IPS DF 6.9 (cell line): ENCODE measurements around the gene HACD2.

Experiments used
- DNase-seq: peaks from one replicate; pipeline ENCODE4 v3.0.0-alpha.2; 2013; ENCODE audit warnings: low read depth, low spot score
- H3K27ac ChIP-seq: one replicate; pipeline ENCODE4 v1.5.1; 2013; ENCODE audit warnings: low read length, control low read depth
- H3K27me3 ChIP-seq: 2 replicates; pipeline ENCODE4 v1.6.1; 2013; ENCODE audit warnings: mild to moderate bottlenecking, low read length; ENCODE audit not compliant: control insufficient read depth, insufficient read depth
- H3K36me3 ChIP-seq: 2 replicates; pipeline ENCODE4 v1.6.1; 2013; ENCODE audit warnings: low read length; ENCODE audit not compliant: control insufficient read depth, insufficient read depth
- H3K4me1 ChIP-seq: 2 replicates; pipeline ENCODE4 v1.6.1; 2013; ENCODE audit warnings: low read length; ENCODE audit not compliant: control insufficient read depth, insufficient read depth
- H3K4me3 ChIP-seq: 2 replicates; pipeline ENCODE4 v1.5.1; 2013; ENCODE audit warnings: mild to moderate bottlenecking, low read length
- H3K9me3 ChIP-seq: 2 replicates; pipeline ENCODE4 v1.6.1; 2013; ENCODE audit warnings: low read length, inconsistent platforms; ENCODE audit not compliant: control insufficient read depth, insufficient read depth
- WGBS: extraction: QIAGEN DNeasy Blood & Tissue Kit; methylation state at CpG from one replicate; pipeline ENCODE4 v1.1.7; 2013; ENCODE audit warnings: mixed read lengths, missing lambda C conversion rate; ENCODE audit not compliant: insufficient read length, insufficient coverage; 5-methylcytosine and 5-hydroxymethylcytosine counted together

The HACD2 gene

DNA sequence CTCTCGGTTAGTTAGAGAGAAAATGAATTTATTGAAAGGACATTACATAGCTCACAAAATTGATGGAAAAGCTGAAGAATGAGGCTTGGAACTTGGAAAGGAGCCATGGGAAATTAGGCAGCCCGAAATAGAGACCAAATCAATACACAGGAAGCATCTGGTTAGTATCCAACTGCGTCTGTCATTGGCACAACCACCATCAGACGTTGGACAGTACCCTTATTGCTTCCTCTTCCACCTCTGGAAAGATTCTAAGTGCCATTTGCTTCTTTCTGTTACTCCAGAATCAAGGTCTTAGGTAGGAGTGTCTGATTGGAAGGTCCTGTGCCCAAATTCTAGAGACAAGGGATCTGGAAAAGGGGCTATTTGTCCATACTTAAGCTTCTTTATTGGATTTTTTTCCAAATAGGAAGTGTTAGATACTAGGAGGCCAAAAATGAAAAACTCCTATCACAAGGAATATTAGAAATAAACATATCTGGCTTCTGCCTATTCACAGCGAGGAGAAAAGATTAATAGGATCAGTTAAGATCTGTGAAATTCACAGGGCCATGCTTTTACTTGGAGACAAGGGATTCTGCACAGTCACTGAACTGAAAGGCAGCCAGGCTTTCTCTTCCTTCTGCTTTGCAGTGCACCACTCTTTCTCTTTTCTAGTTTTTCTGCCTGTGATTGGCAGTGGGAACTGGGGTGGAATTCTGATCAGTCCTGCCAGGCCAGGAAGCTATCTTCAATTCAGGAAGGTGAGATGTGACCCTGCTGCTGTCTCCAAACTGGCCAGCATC is 10.7 kb upstream of the HACD2 start:
- H3K27ac ChIP-seq, result no peak overlapping the region
- no CpG with 5 or more reads among the region's 5 CpGs for WGBS
- DNase-seq, result no peak
- H3K4me1 ChIP-seq, result no peaks in the 10 kb centered on the region
- no peak overlapping the region for H3K4me3 ChIP-seq
- H3K36me3 ChIP-seq, result no peaks in the 10 kb centered on the region
- H3K27me3 ChIP-seq, result no peaks in the 10 kb centered on the region
- peaks cover 1% of the 10 kb centered on the region; the same call in 1 of the 2 replicates for H3K9me3 ChIP-seq

DNA sequence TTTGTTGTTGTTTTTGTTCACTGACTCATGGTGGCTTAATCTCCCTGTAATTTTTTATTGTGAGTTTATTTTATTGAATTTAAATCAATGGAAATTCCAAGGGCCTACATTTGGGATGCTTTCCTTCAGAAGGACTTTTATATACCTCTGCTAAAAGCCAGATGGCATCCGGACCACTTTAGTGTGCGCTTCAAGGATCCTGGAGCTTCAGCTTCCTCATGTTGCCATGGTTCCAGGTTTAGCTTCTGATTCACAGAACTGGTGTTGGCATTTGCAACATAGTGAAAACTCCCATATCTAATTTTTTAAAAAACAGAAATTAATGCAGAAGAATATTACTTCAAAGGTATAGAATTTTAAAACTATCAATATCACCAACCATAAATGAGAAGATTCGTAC is 8.5 kb upstream of the HACD2 start:
- WGBS, result no CpG with 5 or more reads among the region's 3 CpGs
- peaks cover 4% of the 10 kb centered on the region; the same call in 1 of the 2 replicates for H3K9me3 ChIP-seq
- H3K4me1 ChIP-seq, result no peaks in the 10 kb centered on the region
- no peak for DNase-seq
- H3K4me3 ChIP-seq, result no peak overlapping the region
- no peak overlapping the region for H3K27ac ChIP-seq
- no peaks in the 10 kb centered on the region for H3K27me3 ChIP-seq
- no peaks in the 10 kb centered on the region for H3K36me3 ChIP-seq

DNA sequence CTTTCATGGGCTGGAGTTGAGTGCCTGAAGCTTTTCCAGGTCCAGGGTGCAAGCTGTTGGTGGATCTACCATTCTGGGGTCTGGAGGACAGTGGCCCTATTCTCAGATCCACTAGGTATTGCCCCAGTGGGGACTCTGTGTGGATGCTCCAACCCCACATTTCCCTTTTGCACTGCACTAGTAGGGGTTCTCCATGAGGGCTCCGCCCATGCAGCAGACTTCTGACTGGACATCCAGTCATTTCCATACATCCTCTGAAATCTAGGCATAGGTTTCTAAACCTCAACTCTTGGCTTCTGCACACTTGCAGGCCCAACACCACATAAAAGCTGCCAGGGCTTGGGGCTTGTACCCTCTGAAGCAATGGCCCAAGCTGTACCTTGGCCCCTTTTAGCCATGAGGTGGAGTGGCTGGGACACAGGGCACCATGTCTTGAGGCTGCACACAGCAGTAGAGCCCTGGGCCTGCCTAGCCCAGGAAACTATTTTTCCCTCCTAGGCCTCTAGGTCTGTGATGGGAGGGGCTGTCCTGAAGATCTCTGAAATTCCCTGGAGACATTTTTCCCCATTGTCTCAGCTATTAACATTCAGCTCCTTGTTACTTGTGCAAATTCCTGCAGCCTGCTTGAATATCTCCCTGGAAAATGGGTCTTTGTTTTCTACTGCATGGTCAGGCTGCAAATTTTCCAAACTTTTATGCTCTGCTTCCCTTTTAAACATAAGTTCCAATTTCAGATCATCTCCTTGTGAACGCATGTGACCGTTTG is 6.0 kb upstream of the HACD2 start:
- Histone ChIP-seq H3K9me3 (peaks cover 4% of the 10 kb centered on the region; the same call in 1 of the 2 replicates), H3K36me3 (no peaks in the 10 kb centered on the region), H3K4me1 (no peaks in the 10 kb centered on the region), H3K27ac (no peak overlapping the region), H3K4me3 (no peak overlapping the region), H3K27me3 (no peaks in the 10 kb centered on the region)
- no CpG with 5 or more reads among the region's 3 CpGs for WGBS
- no peak for DNase-seq

DNA sequence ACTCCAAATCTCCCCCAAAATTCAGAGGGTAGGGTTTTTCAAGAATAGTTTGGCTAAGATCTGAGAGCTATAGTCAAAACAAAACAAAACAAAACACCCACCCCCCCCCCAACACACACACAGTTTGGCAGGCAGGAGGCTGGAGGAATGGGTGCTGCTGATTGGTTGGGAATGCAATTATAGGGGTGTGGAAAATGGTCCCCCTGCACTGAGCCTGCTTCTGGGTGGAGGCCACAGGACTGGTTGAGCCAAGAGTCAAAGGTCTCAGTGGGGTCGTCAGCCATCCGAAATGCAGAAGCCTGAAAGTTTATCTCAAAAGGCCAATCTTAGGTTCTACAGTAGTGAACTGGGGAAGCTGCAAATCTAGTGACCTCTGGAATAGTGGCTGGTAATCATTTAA is 2.5 kb upstream of the HACD2 start:
- no CpG with 5 or more reads among the region's 2 CpGs for WGBS
- Histone ChIP-seq H3K27me3 (no peaks in the 10 kb centered on the region), H3K4me1 (no peaks in the 10 kb centered on the region), H3K27ac (no peak overlapping the region), H3K36me3 (no peaks in the 10 kb centered on the region), H3K9me3 (peaks cover 4% of the 10 kb centered on the region; the same call in 1 of the 2 replicates), H3K4me3 (no peak overlapping the region)
- no peak for DNase-seq

DNA sequence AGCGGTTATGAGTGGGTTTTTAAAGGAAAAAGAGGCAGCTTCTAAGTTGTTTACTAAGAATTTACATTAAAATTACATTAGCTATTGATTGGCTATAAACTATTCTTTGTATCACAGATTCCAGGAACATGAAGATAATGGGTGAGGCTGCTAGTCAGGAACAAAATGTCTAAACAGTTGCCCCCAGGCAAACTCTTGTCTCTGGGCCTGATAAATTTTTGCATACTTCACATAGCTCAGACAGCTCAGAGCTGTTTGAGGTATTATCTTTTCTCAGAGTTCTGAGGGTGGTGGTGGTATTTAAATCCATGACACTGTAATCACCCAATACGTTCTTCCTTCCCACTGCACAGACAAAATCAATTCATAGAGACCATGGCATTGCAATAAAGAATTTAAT is 2.1 kb upstream of the HACD2 start:
- Histone ChIP-seq H3K27ac (no peak overlapping the region), H3K36me3 (no peaks in the 10 kb centered on the region), H3K27me3 (no peaks in the 10 kb centered on the region), H3K9me3 (peaks cover 4% of the 10 kb centered on the region; the same call in 1 of the 2 replicates), H3K4me3 (no peak overlapping the region), H3K4me1 (no peaks in the 10 kb centered on the region)
- WGBS, result no CpG with 5 or more reads among the region's 2 CpGs
- no peak for DNase-seq

DNA sequence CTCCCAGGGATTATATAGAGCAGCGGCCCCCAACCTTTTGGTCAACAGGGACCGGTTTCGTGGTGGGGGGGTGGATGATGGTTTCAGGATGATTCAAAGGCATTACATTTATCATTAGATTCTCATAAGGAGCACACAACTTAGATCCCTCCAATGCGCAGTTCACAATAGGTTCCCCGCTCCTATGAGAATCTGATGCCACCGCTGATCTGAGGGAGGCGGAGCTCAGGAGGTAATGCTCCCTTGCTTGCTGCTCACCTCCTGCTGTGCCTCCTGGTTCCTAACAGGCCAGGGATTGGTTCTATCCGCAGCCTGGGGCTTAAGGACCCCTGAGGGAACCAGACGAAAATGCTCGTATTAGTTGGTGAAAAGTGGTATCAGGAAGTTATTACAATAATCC is 1.3 kb upstream of the HACD2 start:
- no peak for DNase-seq
- Histone ChIP-seq H3K4me1 (no peaks in the 10 kb centered on the region), H3K27ac (no peak overlapping the region), H3K36me3 (no peaks in the 10 kb centered on the region), H3K4me3 (peak overlapping the region; percentile 71; the same call in 1 of the 2 replicates), H3K9me3 (peaks cover 4% of the 10 kb centered on the region; the same call in 1 of the 2 replicates), H3K27me3 (no peaks in the 10 kb centered on the region)
- no CpG with 5 or more reads among the region's 10 CpGs for WGBS

DNA sequence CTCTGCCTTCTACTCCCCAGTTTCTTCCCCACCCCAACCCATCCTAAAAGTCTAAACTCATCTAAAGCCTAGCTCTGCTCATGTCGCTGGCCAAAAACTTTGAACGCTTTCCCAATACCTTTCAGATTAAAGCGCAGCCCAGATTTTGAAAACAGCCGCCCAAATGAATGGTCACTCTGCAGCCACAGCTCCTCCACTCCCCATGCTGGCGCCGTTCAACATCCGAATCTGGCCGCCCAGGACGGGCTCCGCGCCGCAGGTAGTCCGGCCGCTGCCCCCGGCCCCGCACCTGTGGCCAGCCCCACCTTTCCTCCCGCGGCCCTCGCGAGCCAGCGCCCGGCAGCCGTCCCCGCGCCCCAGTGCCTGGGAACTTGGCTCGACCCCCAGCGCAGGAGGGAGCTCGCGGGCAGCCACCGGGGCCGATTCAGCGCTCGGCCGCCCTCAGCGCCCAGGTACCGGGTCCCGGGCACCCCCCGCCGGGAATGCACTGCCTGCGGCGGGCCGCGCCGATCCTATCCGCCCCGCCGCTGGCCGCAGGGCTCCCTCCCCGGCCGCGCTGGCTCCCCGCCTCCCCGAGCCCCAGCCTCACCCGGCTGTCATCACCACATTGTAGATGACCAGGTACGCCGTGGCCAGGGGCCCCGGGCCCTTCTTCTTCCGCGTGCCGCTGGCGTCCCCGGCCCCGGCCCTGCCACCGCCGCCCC is 417 bp downstream of the HACD2 start:
- no peak for DNase-seq
- no peaks in the 10 kb centered on the region for H3K36me3 ChIP-seq
- no peak overlapping the region for H3K27ac ChIP-seq
- no CpG with 5 or more reads among the region's 65 CpGs for WGBS
- H3K9me3 ChIP-seq, result no peaks in the 10 kb centered on the region
- H3K4me3 ChIP-seq, result peak overlapping the region; percentile 77
- no peaks in the 10 kb centered on the region for H3K27me3 ChIP-seq
- no peaks in the 10 kb centered on the region for H3K4me1 ChIP-seq

DNA sequence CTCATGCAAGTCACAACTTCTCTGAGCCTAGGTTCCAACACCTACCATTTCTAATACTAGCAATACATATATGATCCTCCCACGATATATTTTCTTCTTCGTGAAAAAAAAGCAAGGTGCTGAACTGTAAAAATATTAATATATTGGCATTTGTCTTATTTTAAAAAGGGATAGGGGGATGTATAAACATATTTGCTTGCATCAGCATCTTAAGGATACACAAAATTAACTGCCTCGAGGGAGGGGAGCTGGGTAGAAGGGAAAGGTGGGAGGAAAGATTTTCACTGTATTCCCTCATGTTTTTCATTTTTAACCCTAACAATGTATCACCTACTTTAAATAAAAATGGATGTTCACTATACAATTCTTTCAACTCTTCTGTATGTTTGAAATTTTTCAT is 1.3 kb downstream of the HACD2 start:
- no peak overlapping the region for H3K27ac ChIP-seq
- H3K36me3 ChIP-seq, result no peaks in the 10 kb centered on the region
- no peaks in the 10 kb centered on the region for H3K4me1 ChIP-seq
- H3K27me3 ChIP-seq, result no peaks in the 10 kb centered on the region
- no CpG with 5 or more reads among the region's 3 CpGs for WGBS
- no peak overlapping the region for H3K4me3 ChIP-seq
- H3K9me3 ChIP-seq, result no peaks in the 10 kb centered on the region
- DNase-seq, result no peak

DNA sequence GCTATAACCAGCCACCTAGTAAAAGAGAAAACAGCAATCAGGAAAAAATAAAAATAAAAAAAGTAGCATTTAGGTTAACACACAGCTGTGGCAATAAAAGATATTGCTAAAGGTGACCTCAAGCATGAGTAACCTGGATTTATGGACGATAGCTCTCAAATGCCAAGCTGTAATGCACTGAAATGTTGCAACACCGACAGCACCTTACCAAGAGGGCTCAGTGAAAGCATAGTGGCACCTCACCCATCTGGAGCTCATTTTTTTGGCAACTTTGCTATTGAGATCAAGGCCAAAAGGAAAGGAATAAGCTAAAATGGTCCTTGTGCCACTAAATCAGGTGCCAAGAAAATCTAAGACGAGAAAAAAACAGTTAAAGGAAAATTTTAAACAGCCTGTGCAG is 2.5 kb downstream of the HACD2 start:
- no peaks in the 10 kb centered on the region for H3K36me3 ChIP-seq
- no peak overlapping the region for H3K4me3 ChIP-seq
- no peak overlapping the region for H3K27ac ChIP-seq
- H3K9me3 ChIP-seq, result no peaks in the 10 kb centered on the region
- no peaks in the 10 kb centered on the region for H3K4me1 ChIP-seq
- DNase-seq, result no peak
- H3K27me3 ChIP-seq, result no peaks in the 10 kb centered on the region
- no CpG with 5 or more reads among the region's 3 CpGs for WGBS

DNA sequence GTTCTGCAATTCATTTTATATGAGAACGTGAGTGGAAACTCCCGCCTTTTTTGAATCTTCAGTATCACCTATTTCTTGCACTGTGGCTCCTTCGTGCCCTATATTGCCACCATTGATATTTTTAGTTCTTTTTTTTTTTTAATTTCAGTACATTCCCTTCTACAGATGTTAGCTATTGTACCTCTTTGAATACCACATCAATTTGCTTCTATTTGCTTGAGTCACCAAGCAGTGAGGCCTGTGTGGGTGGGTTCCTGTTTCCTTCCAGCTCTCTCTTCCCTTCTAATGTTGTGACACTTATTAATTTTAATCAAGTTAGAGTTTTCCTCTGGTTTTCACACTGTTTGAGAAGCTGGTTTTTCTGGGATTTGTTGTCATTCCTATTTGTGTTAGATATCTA is 8.7 kb downstream of the HACD2 start:
- DNase-seq, result no peak
- Histone ChIP-seq H3K27me3 (no peaks in the 10 kb centered on the region), H3K27ac (no peak overlapping the region), H3K4me1 (0 out of 2 replicates have a peak, but pooled peaks cover 1% of the 10 kb centered on the region), H3K4me3 (no peak overlapping the region), H3K9me3 (no peaks in the 10 kb centered on the region), H3K36me3 (no peaks in the 10 kb centered on the region)
- no CpG with 5 or more reads among the region's 3 CpGs for WGBS
